Right atrium auricular region (tissue), 2 donors: ENCODE data around the gene RB1. TPM values are rescaled to one million over a fixed set of nuclear protein-coding genes. Genes with fewer than 3 reads are reported as not detected.

ENCODE experiments used
- DNase-seq: peaks from one replicate; pipeline ENCODE4 v3.0.0-alpha.2; 2019; ENCODE audit warnings: low spot score
- H3K27ac ChIP-seq, 2 donors: fragments of 200-600 bp; sonication (generic); 1 replicate in 1 of 2; 2 replicates in 1 of 2; pipeline ENCODE4 v1.5.1; 2016 to 2019
- H3K27me3 ChIP-seq, 2 donors: fragments of 200-600 bp; sonication (generic); one replicate each; pipeline versions ENCODE4 v1.5.1 to v1.6.0; 2017 to 2019
- H3K36me3 ChIP-seq: fragments of 200-600 bp; sonication (generic); one replicate; pipeline ENCODE4 v1.5.1; 2016
- H3K4me1 ChIP-seq, 2 donors: fragments of 200-600 bp; sonication (generic); one replicate each; pipeline versions ENCODE4 v1.5.1 to v1.6.0; 2017 to 2019
- H3K4me3 ChIP-seq, 2 donors: fragments of 200-600 bp; sonication (generic); 1 replicate in 1 of 2; 2 replicates in 1 of 2; pipeline ENCODE4 v1.5.1; 2017 to 2019; ENCODE audit warnings: mild to moderate bottlenecking in 1 of 2, moderate library complexity in 1 of 2
- H3K9me3 ChIP-seq, 2 donors: fragments of 200-600 bp; sonication (generic); one replicate each; pipeline ENCODE4 v1.5.1; 2019
- total RNA-seq, 2 donors: library from RNA; depleted of rRNA; stranded (reverse); fragments of >200 nt; gene quantifications; one replicate each; pipeline ENCODE4 v1.1.0, GENCODE V29; 2016
- TF ChIP-seq, protein P1 (sequence below), 2 donors: fragments of 200-600 bp; sonication (generic); IDR thresholded peaks; one replicate each; pipeline ENCODE4 v1.5.1; 2019; ENCODE audit warnings: antibody characterized with exemption in 2 of 2

RB1 gene
- total RNA-seq, 2 donors from 2014 or later: 24.3 to 27.1 TPM

DNA sequence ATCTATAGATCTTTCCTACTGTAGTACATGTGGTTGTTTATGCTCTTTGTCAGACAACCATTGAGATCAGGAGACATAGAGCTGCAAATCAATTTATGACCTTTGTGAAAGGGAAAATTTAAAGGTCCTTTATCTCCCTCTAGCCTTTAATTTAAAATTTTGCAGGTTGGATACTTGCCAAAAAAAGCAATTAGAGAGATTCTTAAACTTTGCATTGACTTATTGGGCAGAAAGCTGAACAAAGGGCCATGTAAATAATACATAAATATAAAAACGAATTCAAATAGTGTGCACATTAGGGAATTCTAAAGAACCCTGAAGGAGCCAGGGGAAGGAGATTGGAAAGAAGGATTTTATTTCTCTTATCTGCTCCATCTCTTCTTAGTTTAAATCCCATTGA, 22.0 kb upstream of the RB1 start:
- Histone ChIP-seq H3K9me3 (no peaks in the 10 kb centered on the region), H3K36me3 (no peaks in the 10 kb centered on the region), H3K27me3 (no peaks in the 10 kb centered on the region), H3K4me1 (peaks cover 0 to 6% of the 10 kb centered on the region in 2 donors), H3K27ac (no peak overlapping the region), H3K4me3 (no peak overlapping the region)
- TF ChIP-seq, protein P1, sequence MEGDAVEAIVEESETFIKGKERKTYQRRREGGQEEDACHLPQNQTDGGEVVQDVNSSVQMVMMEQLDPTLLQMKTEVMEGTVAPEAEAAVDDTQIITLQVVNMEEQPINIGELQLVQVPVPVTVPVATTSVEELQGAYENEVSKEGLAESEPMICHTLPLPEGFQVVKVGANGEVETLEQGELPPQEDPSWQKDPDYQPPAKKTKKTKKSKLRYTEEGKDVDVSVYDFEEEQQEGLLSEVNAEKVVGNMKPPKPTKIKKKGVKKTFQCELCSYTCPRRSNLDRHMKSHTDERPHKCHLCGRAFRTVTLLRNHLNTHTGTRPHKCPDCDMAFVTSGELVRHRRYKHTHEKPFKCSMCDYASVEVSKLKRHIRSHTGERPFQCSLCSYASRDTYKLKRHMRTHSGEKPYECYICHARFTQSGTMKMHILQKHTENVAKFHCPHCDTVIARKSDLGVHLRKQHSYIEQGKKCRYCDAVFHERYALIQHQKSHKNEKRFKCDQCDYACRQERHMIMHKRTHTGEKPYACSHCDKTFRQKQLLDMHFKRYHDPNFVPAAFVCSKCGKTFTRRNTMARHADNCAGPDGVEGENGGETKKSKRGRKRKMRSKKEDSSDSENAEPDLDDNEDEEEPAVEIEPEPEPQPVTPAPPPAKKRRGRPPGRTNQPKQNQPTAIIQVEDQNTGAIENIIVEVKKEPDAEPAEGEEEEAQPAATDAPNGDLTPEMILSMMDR (IDR thresholded peaks at IDR 0.05): no peak
- DNase-seq: no peak

DNA sequence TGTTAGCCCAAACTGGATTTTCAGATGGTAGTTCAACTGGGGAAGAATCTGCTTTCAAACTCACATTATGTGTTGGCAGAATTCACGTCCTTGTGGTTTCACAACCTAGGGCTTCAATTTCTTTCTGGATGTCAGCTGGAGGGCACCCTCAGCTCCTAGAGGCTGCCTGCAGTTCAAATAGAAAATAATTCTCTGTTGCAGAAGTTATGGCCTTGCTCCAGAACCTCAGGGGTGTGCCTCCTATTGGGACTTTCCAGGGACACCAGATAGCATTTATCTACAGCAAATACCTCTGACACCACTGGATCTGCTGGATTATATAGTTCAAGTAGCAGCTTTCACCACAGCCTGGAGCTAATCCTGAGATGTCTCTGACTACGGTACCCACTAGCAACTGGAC, 11.8 kb upstream of the RB1 start:
- Histone ChIP-seq H3K36me3 (no peaks in the 10 kb centered on the region), H3K27me3 (no peaks in the 10 kb centered on the region), H3K9me3 (no peaks in the 10 kb centered on the region), H3K4me3 (no peak overlapping the region), H3K27ac (no peak overlapping the region), H3K4me1 (no peaks in the 10 kb centered on the region)
- no peak for DNase-seq
- TF ChIP-seq, protein P1 (IDR thresholded peaks at IDR 0.05): no peak

DNA sequence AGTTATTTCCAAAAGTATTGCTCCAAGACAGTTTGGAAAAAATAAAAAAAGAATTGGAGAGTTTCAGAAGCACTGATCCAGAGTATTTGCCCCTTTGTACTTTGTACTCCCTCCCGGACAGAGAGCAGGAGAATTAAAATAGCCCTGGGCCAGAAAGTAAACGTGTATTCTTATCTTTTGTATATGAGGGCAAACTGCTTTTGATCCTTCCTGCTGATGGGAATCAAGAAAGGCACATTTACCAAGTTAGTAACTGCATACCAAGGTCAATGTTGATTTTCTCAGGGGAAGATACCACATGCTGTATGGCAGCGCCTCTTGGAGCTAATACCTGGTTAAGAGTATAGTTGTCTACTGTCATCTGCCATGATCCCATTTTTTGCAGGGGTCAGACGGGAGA, 10.9 kb upstream of the RB1 start:
- no peak overlapping the region for H3K27ac ChIP-seq
- no peaks in the 10 kb centered on the region for H3K36me3 ChIP-seq
- H3K9me3 ChIP-seq: no peaks in the 10 kb centered on the region
- no peaks in the 10 kb centered on the region for H3K4me1 ChIP-seq
- TF ChIP-seq, protein P1 (IDR thresholded peaks at IDR 0.05): no peak
- no peak overlapping the region for H3K4me3 ChIP-seq
- H3K27me3 ChIP-seq: no peaks in the 10 kb centered on the region
- DNase-seq: no peak

DNA sequence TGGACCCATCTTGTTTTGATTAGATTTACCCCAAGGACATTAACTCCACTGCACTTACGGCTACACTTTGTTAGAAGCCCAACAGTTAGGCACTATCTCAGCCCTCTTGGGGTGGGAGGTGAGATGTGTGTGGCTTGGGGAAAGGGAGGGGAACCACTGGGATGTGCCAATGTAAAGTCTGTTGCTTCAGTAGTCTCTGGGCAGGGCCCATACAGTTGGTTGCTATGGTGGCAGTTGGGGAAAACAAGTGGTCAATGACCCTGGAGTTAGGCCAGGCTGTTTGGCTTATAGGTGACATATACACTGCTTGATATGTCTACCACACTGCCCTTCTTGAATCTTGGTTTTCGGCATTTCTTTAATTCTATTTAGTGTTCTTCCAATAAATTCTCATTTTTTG, 8.9 kb upstream of the RB1 start:
- TF ChIP-seq, protein P1 (IDR thresholded peaks at IDR 0.05): no peak
- H3K9me3 ChIP-seq: no peaks in the 10 kb centered on the region
- no peaks in the 10 kb centered on the region for H3K27me3 ChIP-seq
- H3K4me3 ChIP-seq: no peak overlapping the region
- no peaks in the 10 kb centered on the region for H3K36me3 ChIP-seq
- no peak for DNase-seq
- H3K4me1 ChIP-seq: no peaks in the 10 kb centered on the region
- no peak overlapping the region for H3K27ac ChIP-seq

DNA sequence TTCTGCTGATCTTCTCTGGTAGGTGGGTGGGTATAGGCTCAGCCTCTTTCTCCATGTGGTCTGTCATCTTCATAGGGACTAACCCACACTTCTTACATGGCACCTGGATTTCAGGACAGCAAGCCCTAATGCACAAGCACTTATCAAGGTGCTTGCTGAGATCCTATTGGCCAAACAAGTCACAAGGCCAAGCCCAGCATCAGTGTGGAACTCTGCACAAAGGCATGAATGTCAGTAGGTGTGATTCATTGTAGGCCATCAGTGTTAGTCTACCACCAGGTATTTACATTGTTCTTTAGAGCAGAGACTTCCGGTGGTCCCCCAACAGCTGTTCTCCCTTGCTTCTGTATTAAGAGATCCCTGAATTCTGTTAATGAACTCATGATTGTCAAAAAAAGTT, 8.3 kb upstream of the RB1 start:
- no peak for DNase-seq
- H3K4me1 ChIP-seq: no peaks in the 10 kb centered on the region
- H3K36me3 ChIP-seq: no peaks in the 10 kb centered on the region
- no peaks in the 10 kb centered on the region for H3K9me3 ChIP-seq
- H3K27me3 ChIP-seq: no peaks in the 10 kb centered on the region
- H3K27ac ChIP-seq: no peak overlapping the region
- TF ChIP-seq, protein P1 (IDR thresholded peaks at IDR 0.05): no peak
- H3K4me3 ChIP-seq: no peak overlapping the region

DNA sequence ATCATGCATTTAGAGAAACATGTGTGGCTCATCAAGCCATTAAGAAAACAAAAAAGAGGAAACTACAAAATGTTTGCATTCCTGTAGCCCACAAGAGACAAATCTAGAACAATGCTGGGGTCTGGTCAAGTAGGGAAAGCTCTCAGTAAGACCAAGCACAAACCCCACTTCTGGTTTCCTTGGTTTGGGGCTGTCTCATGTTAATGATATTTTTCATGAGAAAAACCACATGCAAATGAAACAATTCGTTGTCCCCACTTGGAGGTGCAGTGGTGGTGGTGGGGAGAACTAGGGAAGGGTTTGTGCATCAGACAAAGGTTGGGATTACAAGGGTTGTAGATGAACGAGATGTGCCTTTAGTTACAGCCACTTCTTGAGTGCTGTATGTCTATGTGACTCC, 7.0 kb upstream of the RB1 start:
- Histone ChIP-seq H3K27ac (no peak overlapping the region), H3K9me3 (no peaks in the 10 kb centered on the region), H3K27me3 (no peaks in the 10 kb centered on the region), H3K36me3 (no peaks in the 10 kb centered on the region), H3K4me3 (no peak overlapping the region), H3K4me1 (no peaks in the 10 kb centered on the region)
- no peak for DNase-seq
- TF ChIP-seq, protein P1 (IDR thresholded peaks at IDR 0.05): no peak
